PC-3 (cell line): Measurements from ENCODE around the gene P2RX6. TPM values are rescaled to one million over a fixed set of nuclear protein-coding genes. Genes with fewer than 3 reads are reported as not detected.
"Not testable (repeated sequence)": the region's sequence is repeated elsewhere in the genome, so short reads cannot be mapped to it uniquely, and the experiment has no call there.

Experiments used
- ATAC-seq: fragments of 200-7000 bp; cut with Tn5 transposase; 2 replicates; pipeline ENCODE4 v1.9.1; 2020; ENCODE audit warnings: mild to moderate bottlenecking, moderate library complexity
- BruUV-seq: library from RNA; stranded (reverse); fragments of 400-500 nt; replicated peaks from 2 replicates; lab custom pipeline; 2021; lab: Mats Ljungman, UMichigan
- CTCF ChIA-PET: fragments of 300-600 bp; sonication (Branson Sonifier 250); formaldehyde crosslinking; loops from one replicate; lab custom pipeline; 2022; ENCODE audit warnings: antibody characterized with exemption; lab: Charles Lee
- POLR2A ChIA-PET: fragments of 300-600 bp; sonication (Branson Sonifier 250); formaldehyde crosslinking; loops from one replicate; lab custom pipeline; 2022; ENCODE audit warnings: antibody characterized with exemption; ENCODE audit not compliant: unreplicated experiment; lab: Charles Lee
- DNase-seq: peaks from one replicate; pipeline ENCODE4 v3.0.0-alpha.2; 2015
- H2AFZ ChIP-seq: fragments of 300-600 bp; sonication (generic); 2 replicates; pipeline ENCODE4 v1.6.0; 2016; ENCODE audit warnings: antibody characterized with exemption, low read length
- H3F3A ChIP-seq: fragments of 300-600 bp; sonication (generic); one replicate; pipeline ENCODE4 v1.6.0; 2017; ENCODE audit warnings: antibody characterized with exemption, low read length, control low read depth, mild to moderate bottlenecking; ENCODE audit not compliant: unreplicated experiment
- H3K27ac ChIP-seq: fragments of 300-600 bp; sonication (generic); 2 replicates; pipeline ENCODE4 v1.5.1; 2016; ENCODE audit warnings: mild to moderate bottlenecking, low read length
- H3K27me3 ChIP-seq: fragments of 300-600 bp; sonication (generic); 2 replicates; pipeline ENCODE4 v1.6.1; 2016; ENCODE audit warnings: low read length, mixed read lengths
- H3K36me3 ChIP-seq: fragments of 300-600 bp; sonication (generic); 2 replicates; pipeline ENCODE4 v1.6.1; 2016; ENCODE audit warnings: low read depth, mixed run types, low read length, mixed read lengths
- H3K4me1 ChIP-seq: fragments of 300-600 bp; sonication (generic); 2 replicates; pipeline ENCODE4 v1.5.1; 2016; ENCODE audit warnings: low read length; ENCODE audit not compliant: insufficient read depth
- H3K4me2 ChIP-seq: fragments of 300-600 bp; sonication (generic); 2 replicates; pipeline ENCODE4 v1.6.0; 2016; ENCODE audit warnings: low read length
- H3K4me3 ChIP-seq: fragments of 300-600 bp; sonication (generic); 2 replicates; pipeline ENCODE4 v1.5.1; 2016; ENCODE audit warnings: mild to moderate bottlenecking, low read length, mixed read lengths
- H3K79me2 ChIP-seq: fragments of 300-600 bp; sonication (generic); 2 replicates; pipeline ENCODE4 v1.6.1; 2017; ENCODE audit warnings: low read length, mixed read lengths
- H3K9ac ChIP-seq: fragments of 300-600 bp; sonication (generic); 2 replicates; pipeline ENCODE4 v1.6.0; 2016; ENCODE audit warnings: mild to moderate bottlenecking, low read length
- H3K9me2 ChIP-seq: fragments of 300-600 bp; sonication (generic); replicated peaks from 2 replicates; pipeline ENCODE4 v1.6.1; 2016; ENCODE audit warnings: mixed run types, low read length, mixed read lengths
- H3K9me3 ChIP-seq: fragments of 300-600 bp; sonication (generic); 2 replicates; pipeline ENCODE4 v1.6.1; 2016; ENCODE audit warnings: low read length, mixed read lengths
- H4K20me1 ChIP-seq: fragments of 300-600 bp; sonication (generic); 2 replicates; pipeline ENCODE4 v1.6.1; 2016; ENCODE audit warnings: low read length, mixed read lengths
- EZH2 ChIP-seq: fragments of 300-600 bp; sonication (generic); IDR thresholded peaks from one replicate; pipeline ENCODE4 v1.6.1; 2017; ENCODE audit warnings: antibody characterized with exemption, mild to moderate bottlenecking, low read length; ENCODE audit not compliant: unreplicated experiment
- EZH2phosphoT487 ChIP-seq: fragments of 300-600 bp; sonication (generic); IDR thresholded peaks from 2 replicates; pipeline ENCODE4 v1.6.1; 2018; ENCODE audit warnings: mild to moderate bottlenecking, antibody characterized with exemption, low read length, borderline replicate concordance
- intact Hi-C: fragments of 100-400 bp; cut with micrococcal nuclease; formaldehyde crosslinking; loops from 2 replicates; pipeline ENCODE4 v1.9.0; 2023
- total RNA-seq: library from RNA; depleted of rRNA; stranded (reverse); fragments of >200 nt; gene quantifications from 2 replicates; pipeline ENCODE4 v1.2.3, GENCODE V29; 2014
- TF ChIP-seq, protein P1 (sequence below): fragments of 300-600 bp; sonication (generic); conservative IDR thresholded peaks from 2 replicates; pipeline ENCODE4 v1.5.1; 2017; ENCODE audit warnings: antibody characterized with exemption, low read depth, mild to moderate bottlenecking, low read length

P2RX6 gene
- total RNA-seq, 1 experiment from 2014 or later, result 1.1 TPM

DNA sequence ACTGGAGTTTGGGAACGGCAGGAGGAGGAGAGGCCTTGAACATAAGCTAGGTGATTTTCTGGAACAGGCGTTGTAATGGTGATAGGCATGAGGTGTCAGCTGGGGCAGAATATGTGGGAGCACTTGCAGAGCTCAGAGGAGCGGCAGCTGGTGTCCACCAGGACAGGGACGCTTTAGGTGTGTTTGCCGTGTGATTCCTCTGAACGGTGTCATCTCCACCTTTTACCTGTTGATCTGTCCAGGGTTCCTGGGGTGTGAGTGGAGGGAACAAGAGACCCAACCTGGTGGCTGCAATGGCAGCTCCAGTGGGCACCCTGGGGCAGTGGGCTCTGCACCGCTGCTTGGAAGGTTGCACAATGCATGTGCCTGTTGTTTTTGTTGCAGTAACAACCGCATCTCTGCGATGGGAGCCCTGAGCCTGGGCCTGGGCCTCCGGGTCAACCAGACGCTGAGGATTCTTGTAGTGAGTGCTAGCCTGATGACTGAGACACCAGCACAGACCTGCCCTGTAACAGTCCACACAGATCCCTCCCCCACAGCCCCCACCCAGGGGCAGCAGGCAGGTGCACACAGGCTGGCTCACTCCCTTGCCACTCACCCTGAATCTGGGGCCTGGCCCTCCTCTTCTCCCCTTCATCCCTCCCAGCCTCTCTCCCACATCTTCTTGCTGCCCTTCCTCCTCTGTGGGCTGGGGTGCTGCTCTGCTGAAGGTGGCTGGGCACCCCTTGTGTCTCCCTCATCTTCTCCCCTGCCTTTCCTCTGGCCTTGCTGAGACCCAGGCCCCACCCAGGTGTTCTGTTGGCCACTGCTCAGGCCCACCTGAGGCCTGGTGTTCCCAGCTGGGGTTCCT lies 40.0 kb downstream of the P2RX6 start:
- Histone ChIP-seq H3K4me1 (no peaks in the 10 kb centered on the region), H3K4me3 (no peak overlapping the region), H3K9me3 (no peaks in the 10 kb centered on the region), H4K20me1 (no peaks in the 10 kb centered on the region), H3K79me2 (no peaks in the 10 kb centered on the region), H3K9me2 (no peaks in the 10 kb centered on the region), H3K27me3 (no peaks in the 10 kb centered on the region), H3K4me2 (no peak overlapping the region), H3K27ac (no peak overlapping the region), H3K9ac (no peak overlapping the region), H2AFZ (no peak overlapping the region), H3F3A (no peaks in the 10 kb centered on the region), H3K36me3 (no peaks in the 10 kb centered on the region)
- TF ChIP-seq EZH2 (no peak), EZH2phosphoT487 (no peak)
- TF ChIP-seq, protein P1, sequence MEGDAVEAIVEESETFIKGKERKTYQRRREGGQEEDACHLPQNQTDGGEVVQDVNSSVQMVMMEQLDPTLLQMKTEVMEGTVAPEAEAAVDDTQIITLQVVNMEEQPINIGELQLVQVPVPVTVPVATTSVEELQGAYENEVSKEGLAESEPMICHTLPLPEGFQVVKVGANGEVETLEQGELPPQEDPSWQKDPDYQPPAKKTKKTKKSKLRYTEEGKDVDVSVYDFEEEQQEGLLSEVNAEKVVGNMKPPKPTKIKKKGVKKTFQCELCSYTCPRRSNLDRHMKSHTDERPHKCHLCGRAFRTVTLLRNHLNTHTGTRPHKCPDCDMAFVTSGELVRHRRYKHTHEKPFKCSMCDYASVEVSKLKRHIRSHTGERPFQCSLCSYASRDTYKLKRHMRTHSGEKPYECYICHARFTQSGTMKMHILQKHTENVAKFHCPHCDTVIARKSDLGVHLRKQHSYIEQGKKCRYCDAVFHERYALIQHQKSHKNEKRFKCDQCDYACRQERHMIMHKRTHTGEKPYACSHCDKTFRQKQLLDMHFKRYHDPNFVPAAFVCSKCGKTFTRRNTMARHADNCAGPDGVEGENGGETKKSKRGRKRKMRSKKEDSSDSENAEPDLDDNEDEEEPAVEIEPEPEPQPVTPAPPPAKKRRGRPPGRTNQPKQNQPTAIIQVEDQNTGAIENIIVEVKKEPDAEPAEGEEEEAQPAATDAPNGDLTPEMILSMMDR, result no peak
- POLR2A ChIA-PET, result no interaction called here
- CTCF ChIA-PET, result no interaction called here
- BruUV-seq, result no TSS peak
- intact Hi-C loops, result no loop called here
- no peak for ATAC-seq
- no peak for DNase-seq

DNA sequence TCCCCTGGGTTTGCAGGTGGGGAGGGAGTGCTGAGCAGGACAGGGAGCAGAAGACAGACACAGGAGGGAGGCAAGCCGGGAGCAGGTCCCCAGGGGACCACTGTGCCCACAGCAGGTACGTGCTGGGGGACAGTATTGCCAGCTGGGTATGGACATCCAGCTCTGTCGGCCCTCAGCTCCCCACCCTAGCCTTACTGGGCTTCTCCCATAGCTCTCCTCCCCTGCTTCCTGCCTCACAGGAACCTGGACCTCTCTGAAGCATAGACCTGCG lies 40.5 kb downstream of the P2RX6 start:
- H3K79me2 ChIP-seq, result no peaks in the 10 kb centered on the region
- no peaks in the 10 kb centered on the region for H3K4me1 ChIP-seq
- no peaks in the 10 kb centered on the region for H3K36me3 ChIP-seq
- ATAC-seq (no peak), DNase-seq (no peak)
- H3K4me2 ChIP-seq, result no peak overlapping the region
- intact Hi-C loops, result no loop called here
- CTCF ChIA-PET, result no interaction called here
- no peak overlapping the region for H3K9ac ChIP-seq
- no peaks in the 10 kb centered on the region for H3K9me3 ChIP-seq
- no peak overlapping the region for H3K4me3 ChIP-seq
- no peaks in the 10 kb centered on the region for H3K9me2 ChIP-seq
- TF ChIP-seq, protein P1, result no peak
- TF ChIP-seq EZH2phosphoT487, result no peak
- no peak for TF ChIP-seq EZH2
- no peaks in the 10 kb centered on the region for H3F3A ChIP-seq
- H4K20me1 ChIP-seq, result no peaks in the 10 kb centered on the region
- no TSS peak for BruUV-seq
- H3K27ac ChIP-seq, result no peak overlapping the region
- POLR2A ChIA-PET, result no interaction called here
- H3K27me3 ChIP-seq, result no peaks in the 10 kb centered on the region
- no peak overlapping the region for H2AFZ ChIP-seq

DNA sequence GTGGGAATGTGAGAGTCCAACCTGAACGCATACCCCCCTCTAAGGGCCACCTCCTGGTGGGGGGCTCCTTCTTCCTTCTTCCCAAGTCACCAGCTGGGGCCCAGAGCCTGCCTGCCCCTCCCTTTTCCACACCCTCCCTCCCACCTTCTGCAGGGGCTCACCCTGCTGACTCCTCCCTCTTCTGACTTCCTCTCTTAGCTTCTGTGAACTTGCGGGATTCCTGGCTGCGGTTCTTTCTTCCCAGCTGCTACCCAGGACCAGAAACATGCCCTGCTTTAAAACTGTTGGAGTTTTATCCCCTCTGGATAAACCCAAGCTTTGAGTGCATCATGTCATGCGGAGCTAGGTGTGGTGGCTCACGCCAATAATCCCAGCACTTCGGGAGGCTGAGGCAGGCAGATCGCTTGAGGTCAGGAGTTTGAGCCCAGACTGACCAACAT lies 40.9 kb downstream of the P2RX6 start:
- Histone ChIP-seq H3K4me1 (no peaks in the 10 kb centered on the region), H2AFZ (no peak overlapping the region), H3K27me3 (no peaks in the 10 kb centered on the region), H3K4me3 (no peak overlapping the region), H3K27ac (no peak overlapping the region), H3K79me2 (no peaks in the 10 kb centered on the region), H3K36me3 (no peaks in the 10 kb centered on the region), H3K9me3 (no peaks in the 10 kb centered on the region), H3K9ac (no peak overlapping the region), H3K4me2 (no peak overlapping the region), H3F3A (no peaks in the 10 kb centered on the region), H4K20me1 (no peaks in the 10 kb centered on the region), H3K9me2 (no peaks in the 10 kb centered on the region)
- CTCF ChIA-PET, result no interaction called here
- intact Hi-C loops, result no loop called here
- TF ChIP-seq EZH2phosphoT487 (no peak), EZH2 (no peak)
- TF ChIP-seq, protein P1, result no peak
- POLR2A ChIA-PET, result no interaction called here
- no TSS peak for BruUV-seq
- ATAC-seq, result no peak
- DNase-seq, result no peak

DNA sequence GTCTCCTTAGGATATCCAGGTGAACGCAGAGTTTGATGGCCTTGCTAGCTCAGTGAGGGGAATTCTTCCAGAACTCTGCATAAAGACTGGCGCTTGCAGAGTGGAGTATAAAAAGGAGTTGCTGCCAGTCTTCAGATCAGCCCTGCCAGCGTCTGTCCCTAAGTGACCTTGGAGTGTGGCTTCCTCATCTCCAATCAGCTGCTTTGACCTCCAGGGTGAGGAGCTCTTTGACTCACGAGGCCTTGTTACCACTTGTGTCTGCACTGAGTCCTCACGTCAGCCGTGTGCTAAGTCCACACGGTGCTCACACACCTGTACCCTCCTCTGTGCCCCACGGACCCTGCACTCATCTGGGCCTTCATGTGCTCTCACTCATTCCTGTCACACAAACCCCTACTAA lies 45.4 kb downstream of the P2RX6 start:
- H3K9me2 ChIP-seq, BruUV-seq, H3K4me2 ChIP-seq, H4K20me1 ChIP-seq, DNase-seq, H3K4me1 ChIP-seq, CTCF ChIA-PET, H3K4me3 ChIP-seq, intact Hi-C loops, H3K36me3 ChIP-seq, ATAC-seq, H3K27me3 ChIP-seq, POLR2A ChIA-PET, H3K79me2 ChIP-seq, H3F3A ChIP-seq, H3K9me3 ChIP-seq, H3K27ac ChIP-seq, H2AFZ ChIP-seq, H3K9ac ChIP-seq: not testable (repeated sequence)
